ES-I3 (cell line): ENCODE results near the gene CABCOCO1.
"Not testable (repeated sequence)": the region's sequence is repeated elsewhere in the genome, so short reads cannot be mapped to it uniquely, and the experiment has no call there.

ENCODE experiments used
- H3K36me3 ChIP-seq: 2 replicates; pipeline ENCODE4 v1.6.1; 2013; ENCODE audit warnings: mild to moderate bottlenecking, low read length, control low read depth, moderate library complexity; ENCODE audit not compliant: insufficient read depth
- H3K4me1 ChIP-seq: 2 replicates; pipeline ENCODE4 v1.6.1; 2013; ENCODE audit warnings: mild to moderate bottlenecking, control low read depth, low read length; ENCODE audit not compliant: insufficient read depth
- H3K9ac ChIP-seq: 2 replicates; pipeline ENCODE4 v1.6.1; 2013; ENCODE audit warnings: low read depth, mild to moderate bottlenecking, low read length, moderate library complexity
- H3K9me3 ChIP-seq: 2 replicates; pipeline ENCODE4 v1.6.1; 2013; ENCODE audit warnings: mild to moderate bottlenecking, low read length, moderate library complexity; ENCODE audit not compliant: control insufficient read depth, insufficient read depth

Gene CABCOCO1

DNA sequence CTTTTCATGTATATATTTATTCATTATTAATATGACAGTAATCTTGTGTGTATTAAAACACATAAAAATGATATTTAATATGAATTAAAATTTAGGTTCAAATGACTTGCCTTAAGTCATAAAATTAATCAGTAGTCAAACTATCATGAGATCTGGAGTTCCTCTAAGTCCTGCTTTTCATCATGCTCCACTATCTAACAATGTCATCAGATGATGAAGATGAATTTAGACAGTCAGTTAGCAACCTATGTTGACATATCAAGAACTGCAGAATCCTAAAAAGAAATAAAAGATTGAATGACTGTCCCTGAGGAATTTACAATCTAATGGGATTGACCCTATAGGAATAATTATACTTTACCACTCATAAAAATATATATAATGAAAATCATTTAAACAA lies 7.1 kb downstream of the CABCOCO1 start:
- H3K4me1 ChIP-seq: no peaks in the 10 kb centered on the region
- no peaks in the 10 kb centered on the region for H3K36me3 ChIP-seq
- H3K9ac ChIP-seq: no peak overlapping the region
- no peaks in the 10 kb centered on the region for H3K9me3 ChIP-seq

DNA sequence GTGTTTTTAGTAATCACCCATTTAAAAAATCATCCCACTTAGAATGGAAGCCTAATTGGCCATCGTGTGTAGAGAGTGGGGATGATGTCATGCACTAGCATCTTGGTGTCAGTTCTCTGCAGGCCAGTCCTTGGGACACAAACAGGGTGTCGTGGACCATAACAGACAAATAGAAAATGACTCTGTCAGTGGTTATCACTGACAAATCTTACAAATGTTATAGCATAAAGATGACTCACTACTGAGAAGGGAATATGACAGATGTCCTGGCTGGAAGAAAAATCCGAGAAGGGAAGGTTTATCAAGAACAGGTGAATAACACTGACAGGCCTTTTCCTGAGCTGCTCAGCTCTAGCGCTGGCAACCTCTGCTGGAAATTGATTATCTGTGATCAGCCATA lies 10.6 kb downstream of the CABCOCO1 start:
- Histone ChIP-seq H3K9ac (no peak overlapping the region), H3K4me1 (no peaks in the 10 kb centered on the region), H3K9me3 (no peaks in the 10 kb centered on the region), H3K36me3 (no peaks in the 10 kb centered on the region)

DNA sequence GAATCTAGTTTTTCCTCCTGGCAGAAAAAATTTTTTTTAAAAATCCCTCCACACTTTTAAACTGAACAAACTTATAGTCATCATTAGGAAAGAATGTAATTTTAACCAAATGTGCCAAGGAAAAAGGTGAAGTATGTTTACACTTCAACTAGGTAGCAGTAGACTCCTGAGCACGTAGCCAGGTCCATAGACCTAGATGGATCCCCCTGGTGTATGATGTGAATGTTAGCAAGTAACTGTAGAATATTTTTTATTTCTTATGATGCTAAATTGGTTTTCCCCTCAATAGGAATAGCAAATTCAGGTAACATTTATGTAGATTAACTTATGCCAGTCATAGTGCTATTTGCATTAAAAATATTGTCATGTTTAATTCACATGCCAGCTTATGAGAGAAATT lies 19.6 kb downstream of the CABCOCO1 start:
- H3K36me3 ChIP-seq: no peaks in the 10 kb centered on the region

DNA sequence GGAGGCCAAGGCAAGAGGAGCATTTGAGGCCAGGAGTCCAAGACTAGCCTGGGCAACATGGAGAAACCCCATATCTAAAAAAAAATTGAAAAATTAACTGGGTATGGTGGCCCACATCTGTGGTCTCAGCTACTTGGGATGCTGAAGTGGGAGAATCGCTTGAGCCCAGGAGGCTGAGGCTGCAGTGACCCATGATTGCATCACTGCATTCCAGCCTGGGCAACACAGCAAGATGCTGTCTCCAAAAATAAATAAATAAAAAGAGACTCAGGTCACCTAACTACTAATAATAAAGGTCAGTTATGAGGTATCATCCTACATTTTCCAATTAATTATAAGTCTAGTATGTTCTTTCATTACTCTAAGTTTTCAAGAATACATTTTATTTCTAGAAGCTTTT lies 20.6 kb downstream of the CABCOCO1 start:
- Histone ChIP-seq H3K9ac (no peak overlapping the region), H3K9me3 (no peaks in the 10 kb centered on the region), H3K36me3 (no peaks in the 10 kb centered on the region), H3K4me1 (no peaks in the 10 kb centered on the region)

More for the DNA sequence above, 19.6 kb downstream of the CABCOCO1 start:
- Histone ChIP-seq H3K9ac (no peak overlapping the region), H3K9me3 (no peaks in the 10 kb centered on the region), H3K4me1 (no peaks in the 10 kb centered on the region)

DNA sequence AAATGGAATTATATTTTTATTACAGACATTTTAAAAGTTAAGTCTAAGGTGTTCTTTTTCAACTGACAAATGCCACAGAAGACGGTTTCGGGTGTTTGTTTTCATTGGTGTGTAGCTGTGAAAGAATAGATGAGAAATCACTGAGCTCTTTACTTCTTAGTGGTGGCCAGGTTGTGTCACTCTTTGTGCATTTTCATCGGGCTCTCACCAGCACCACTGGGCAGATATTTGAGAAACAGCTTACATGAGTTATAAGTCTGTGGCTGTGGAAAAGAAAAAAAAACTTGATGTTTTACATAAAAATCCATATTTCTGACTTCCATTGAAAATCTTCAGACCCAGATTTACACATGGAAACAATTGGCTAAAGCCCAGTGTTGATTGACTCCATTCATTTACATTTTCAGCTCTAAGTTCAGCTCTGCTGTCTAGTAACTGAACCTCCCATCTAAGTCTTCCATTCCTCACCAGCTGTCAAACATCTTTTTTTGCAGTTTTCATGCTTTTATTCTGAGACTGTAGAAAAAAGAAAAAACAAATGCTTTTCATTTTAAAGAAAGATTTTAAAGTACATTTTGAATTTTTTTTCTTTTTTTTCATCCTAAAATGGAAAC lies 22.3 kb downstream of the CABCOCO1 start:
- Histone ChIP-seq H3K9me3 (no peaks in the 10 kb centered on the region), H3K9ac (no peak overlapping the region), H3K36me3 (no peaks in the 10 kb centered on the region), H3K4me1 (no peaks in the 10 kb centered on the region)

DNA sequence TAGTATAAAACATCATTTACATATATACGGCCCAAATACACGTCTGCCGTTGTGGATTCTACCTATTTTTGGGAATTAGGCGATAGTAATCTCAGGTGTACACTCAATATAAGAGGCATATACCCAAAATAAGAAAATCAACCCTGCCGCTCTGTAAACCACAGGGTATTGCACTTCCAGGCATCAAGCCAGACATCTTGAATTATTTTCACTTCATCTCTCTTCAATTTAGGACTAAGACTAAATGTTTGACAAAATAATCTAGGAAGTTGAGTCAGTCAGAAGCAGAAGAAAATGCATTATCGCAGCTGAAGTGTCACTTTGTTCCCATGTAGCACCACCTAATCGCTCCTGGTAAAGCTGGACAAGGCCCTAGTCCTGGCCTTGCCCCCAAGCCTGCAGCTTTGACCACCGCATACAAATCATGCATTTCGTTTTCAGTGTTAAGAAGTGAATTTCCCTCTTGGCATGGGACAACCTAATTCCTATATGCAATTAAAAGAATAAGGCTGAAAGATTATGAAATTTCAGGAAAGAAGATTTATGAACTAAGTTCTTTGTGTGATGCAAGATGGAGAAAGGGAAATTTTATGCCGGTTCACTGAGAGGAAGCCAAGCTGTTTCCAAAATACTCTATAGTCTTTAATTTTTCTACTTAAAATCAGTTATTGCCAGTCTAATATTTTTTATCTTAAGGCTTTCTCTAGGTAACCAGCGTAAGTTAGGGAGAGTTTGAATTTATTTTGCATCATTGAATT lies 26.0 kb downstream of the CABCOCO1 start:
- no peak overlapping the region for H3K9ac ChIP-seq
- no peaks in the 10 kb centered on the region for H3K4me1 ChIP-seq
- H3K36me3 ChIP-seq: no peaks in the 10 kb centered on the region
- no peaks in the 10 kb centered on the region for H3K9me3 ChIP-seq

DNA sequence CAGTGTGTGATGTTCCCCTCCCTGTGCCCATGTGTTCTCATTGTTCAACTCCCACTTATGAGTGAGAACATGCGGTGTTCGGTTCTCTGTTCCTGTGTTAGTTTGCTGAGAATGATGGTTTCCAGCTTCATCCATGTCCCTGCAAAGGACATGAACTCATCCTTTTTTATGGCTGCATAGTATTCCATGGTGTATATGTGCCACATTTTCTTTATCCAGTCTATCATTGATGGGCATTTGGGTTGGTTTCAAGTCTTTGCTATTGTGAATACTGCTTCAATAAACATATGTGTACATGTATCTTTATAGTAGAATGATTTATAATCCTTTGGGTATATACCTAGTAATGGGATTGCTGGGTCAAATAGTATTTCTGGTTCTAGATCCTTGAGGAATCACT lies 28.9 kb downstream of the CABCOCO1 start:
- not testable (repeated sequence) for H3K9me3 ChIP-seq, H3K36me3 ChIP-seq, H3K9ac ChIP-seq, H3K4me1 ChIP-seq

DNA sequence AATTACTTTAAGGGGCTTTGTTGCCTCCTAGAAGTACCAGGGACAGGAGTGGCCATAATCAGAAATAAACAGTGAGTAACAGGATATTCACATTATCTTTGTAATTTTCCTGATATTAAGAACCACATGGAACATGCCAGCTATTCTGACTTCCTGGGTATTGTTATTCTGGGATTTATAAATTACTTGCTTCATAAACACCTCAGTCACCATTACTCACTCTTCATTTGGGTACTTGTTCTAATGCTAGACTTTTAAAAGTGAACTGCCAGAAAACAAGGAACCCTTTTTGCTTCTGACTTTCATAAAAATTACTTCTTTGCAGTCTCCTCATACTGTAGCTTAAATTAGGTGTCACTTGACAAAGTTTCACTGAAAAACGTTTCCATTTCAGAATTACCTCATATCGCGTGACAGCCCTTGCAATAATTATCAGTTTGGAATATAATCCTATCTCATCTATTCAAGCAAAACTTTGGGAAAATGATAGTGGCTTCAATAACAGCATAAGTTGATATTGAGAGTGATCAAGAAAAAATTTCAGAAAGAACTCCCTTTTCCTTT lies 29.8 kb downstream of the CABCOCO1 start:
- H3K9me3 ChIP-seq: no peaks in the 10 kb centered on the region; the same call in 1 of the 2 replicates
- no peaks in the 10 kb centered on the region for H3K4me1 ChIP-seq
- no peaks in the 10 kb centered on the region for H3K36me3 ChIP-seq
- no peak overlapping the region for H3K9ac ChIP-seq

DNA sequence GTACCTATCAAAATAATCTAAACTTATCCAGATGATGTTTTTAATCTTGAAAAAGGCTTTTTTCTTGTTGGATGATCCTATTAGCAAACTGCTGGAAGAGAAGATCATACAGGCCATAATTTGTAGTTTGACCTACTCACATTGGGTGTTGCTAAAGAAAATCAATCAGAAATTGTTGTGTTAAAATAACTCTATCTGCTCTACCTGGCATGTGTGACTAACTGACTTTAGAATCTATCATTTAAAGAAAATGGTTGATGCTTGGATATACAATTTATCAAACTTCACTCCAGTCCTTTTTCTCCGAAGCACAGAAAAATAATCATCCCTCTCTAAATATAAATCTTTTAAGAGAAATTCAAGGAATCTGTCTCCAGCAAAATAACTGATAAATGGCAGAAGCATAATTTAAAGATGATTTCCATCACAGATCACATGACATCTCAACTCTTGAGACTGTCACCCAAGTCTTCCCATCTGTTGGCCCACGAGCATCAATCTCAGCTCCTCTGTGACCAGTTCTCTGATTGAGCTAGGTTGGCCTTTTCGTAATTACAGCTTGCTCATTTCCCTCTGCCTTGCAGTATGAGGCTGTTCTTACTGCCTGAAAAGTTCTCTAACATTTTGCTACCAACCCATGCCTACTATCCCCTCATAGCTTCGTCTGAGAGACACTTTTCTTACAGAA lies 36.4 kb downstream of the CABCOCO1 start:
- Histone ChIP-seq H3K9me3 (no peaks in the 10 kb centered on the region; the same call in 1 of the 2 replicates), H3K9ac (no peak overlapping the region), H3K4me1 (no peaks in the 10 kb centered on the region), H3K36me3 (no peaks in the 10 kb centered on the region)

DNA sequence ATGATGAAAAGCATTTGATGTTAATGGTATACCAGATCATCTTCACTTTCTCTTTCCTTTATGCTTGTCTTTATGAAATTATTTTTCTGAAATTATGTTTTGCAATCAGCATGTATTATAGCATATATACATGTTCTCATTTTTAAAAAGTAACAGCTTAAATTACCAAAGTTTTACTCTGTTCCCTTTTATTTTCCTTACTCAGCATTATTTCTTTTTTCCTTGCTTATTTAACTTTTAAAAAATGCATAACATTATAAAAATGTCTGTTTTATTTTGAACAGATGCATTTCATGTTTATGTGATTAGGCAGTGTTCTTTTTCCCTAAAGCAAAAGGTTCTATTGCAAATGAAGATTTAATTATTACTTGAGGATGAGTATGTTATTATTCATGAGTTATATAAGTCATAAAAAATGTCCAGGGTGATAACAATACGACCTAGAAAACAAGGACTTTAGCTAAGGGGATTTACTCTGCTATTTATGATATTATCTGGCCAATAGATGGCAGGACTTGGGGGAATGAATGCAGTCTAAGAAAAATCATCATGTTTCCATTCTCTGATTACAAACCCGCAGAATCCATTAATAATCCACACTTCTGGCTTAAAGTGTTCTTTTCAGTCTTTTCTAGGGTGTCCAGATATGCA lies 38.5 kb downstream of the CABCOCO1 start:
- H3K9me3 ChIP-seq: no peaks in the 10 kb centered on the region
- no peaks in the 10 kb centered on the region for H3K36me3 ChIP-seq
- H3K4me1 ChIP-seq: no peaks in the 10 kb centered on the region
- no peak overlapping the region for H3K9ac ChIP-seq

DNA sequence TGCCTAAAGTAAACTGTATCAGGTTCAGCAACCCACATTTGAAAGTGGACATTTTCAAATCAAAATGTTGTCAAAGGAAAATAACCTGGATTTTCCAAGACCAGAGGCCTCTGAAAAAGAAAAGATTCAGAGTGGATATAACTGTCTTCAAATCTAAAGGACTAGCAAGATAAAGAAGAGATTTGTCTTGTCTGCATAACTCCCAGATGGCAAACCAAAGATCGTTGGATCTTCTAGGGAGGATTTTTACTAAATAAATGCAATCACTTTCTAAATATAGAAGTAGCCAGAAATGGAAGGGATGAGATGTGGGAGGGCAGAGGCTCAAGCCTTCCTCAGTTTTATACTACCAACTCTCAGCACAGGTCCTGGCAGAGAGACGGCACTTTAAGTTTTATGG lies 39.0 kb downstream of the CABCOCO1 start:
- H3K4me1 ChIP-seq: no peaks in the 10 kb centered on the region
- no peak overlapping the region for H3K9ac ChIP-seq
- H3K9me3 ChIP-seq: no peaks in the 10 kb centered on the region
- H3K36me3 ChIP-seq: no peaks in the 10 kb centered on the region

DNA sequence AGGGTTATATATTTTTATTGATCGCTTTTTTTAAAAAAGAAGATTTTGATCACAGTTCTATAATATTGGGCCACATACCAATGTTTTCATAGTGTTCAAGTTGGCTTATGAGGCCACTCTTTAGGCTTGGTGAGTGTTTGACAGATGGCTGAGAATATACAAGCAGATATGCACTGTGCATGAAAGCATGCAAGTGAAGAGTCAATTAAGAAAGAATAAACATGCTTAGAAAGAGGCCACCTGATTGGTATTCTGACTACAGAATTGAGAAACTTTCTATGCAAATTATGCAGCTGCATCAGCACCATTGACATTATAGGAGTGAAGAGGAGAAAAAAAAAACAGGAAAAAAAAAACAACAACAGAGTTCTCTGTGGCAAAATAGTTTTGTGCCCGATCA lies 39.9 kb downstream of the CABCOCO1 start:
- Histone ChIP-seq H3K9ac (no peak overlapping the region), H3K36me3 (no peaks in the 10 kb centered on the region), H3K9me3 (no peaks in the 10 kb centered on the region), H3K4me1 (no peaks in the 10 kb centered on the region)

DNA sequence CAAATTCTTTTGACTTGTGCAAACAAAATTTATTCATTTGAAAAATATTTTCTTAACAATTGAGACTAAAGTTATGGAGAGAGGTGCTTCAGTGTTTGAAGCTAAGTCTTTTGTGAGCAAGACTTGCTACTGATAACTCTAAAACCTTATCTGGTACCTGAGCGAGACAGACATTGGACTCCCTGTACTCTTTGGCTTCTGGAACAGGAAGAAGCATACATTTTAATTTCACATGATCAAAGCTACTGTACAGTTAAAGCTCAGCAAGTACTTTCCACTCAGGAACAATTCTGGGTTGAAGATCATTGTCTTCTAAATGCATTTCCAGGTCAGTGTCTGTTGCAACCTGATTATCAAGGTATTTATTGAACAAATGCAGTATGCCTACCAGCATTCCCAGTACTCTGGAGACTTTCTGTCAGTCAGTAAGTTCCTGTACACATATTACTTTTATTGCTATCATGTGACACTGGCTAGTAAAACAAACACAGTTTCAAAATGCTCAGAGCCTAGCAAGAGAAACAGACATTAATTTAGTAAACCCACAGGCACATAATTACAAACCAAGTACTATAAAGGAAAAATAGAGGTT lies 42.4 kb downstream of the CABCOCO1 start:
- Histone ChIP-seq H3K36me3 (no peaks in the 10 kb centered on the region), H3K9ac (no peak overlapping the region), H3K9me3 (no peaks in the 10 kb centered on the region), H3K4me1 (no peaks in the 10 kb centered on the region)

DNA sequence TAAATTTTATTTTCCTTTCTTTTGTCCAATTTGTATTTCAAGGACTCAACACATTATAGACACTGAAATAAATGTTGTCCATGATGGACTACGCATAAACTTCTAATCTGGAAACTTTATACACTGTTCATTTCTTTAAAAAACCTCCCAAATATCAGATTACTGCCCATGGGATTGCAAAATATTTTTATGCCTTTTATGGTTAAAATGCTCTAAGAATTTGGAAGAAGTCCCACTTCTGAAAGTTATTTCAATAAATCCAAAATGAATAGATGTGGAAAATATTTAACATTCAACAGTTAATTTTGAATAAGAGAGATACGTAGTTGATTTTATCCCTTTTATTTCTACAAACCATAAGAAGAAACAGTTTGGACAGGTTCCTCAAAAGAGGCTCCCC lies 46.1 kb downstream of the CABCOCO1 start:
- no peak overlapping the region for H3K9ac ChIP-seq
- H3K4me1 ChIP-seq: no peaks in the 10 kb centered on the region
- H3K36me3 ChIP-seq: no peaks in the 10 kb centered on the region
- no peaks in the 10 kb centered on the region for H3K9me3 ChIP-seq
